GM21717 (cell line): ENCODE data around the gene C5orf24.
"Not testable (repeated sequence)": the region's sequence is repeated elsewhere in the genome, so short reads cannot be mapped to it uniquely, and the experiment has no call there.

Experiments used
- ATAC-seq: cut with Tn5 transposase; IDR thresholded peaks from one replicate; pipeline ENCODE4 v1.9.1; 2021; ENCODE audit warnings: mild to moderate bottlenecking, moderate library complexity; ENCODE audit not compliant: unreplicated experiment

The C5orf24 gene

DNA sequence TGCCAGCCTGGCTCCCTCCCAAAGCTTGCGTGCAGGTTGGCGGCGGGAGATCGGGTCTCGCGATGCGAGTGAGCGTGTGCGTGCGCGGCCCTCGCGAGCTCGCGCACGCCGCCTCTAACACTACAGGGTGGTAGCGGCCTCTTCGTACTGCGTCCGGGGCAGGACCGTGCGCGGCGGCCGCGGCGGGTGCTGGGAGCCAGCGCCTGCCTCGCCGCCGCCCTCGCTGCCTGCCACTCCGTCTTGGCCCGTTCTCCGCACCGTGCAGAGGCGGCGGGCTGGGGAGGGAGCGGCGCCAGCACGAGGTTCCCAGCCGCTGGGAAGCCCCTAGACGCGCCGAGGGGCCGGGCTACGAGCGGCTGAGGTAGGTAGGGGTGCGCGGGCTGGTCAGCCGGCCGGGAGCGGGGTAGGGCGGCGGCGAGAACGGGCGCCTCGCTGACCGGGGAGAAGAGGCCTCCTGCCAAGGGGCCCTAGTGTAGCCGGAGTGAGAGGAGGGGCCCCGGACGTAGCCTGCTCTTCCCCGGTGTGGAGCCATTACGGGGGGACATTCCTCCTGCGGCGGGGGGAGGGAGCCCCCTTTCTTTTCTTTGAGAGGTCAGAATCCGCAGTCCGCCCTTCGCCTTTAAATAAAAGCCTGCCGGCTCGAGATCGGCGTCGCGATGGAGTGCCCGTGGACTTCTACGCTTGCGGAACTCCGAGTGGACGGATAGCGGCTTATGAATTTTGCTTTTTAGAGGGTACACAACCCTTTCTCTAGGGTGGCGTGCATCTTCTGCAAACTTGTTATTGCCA, at the start of gene C5orf24:
C5orf24 (plus strand) TSS at position 117 of the 789 bp plus-strand sequence. CDS start 8,933 bp downstream, outside the sequence.
- peak; percentile 94 for ATAC-seq

- peak; percentile 47 for ATAC-seq
These were observed 47.3 kb upstream of the C5orf24 start for GRCh38 chr5:134798468-134798867.

GRCh38 chr5:134803821-134804220, 41.9 kb upstream of the C5orf24 start:
- no peak for ATAC-seq

- no peak for ATAC-seq
These were observed 32.4 kb upstream of the C5orf24 start for GRCh38 chr5:134813407-134813806.

GRCh38 chr5:134813827-134814226, 31.9 kb upstream of the C5orf24 start:
- no peak for ATAC-seq

DNA sequence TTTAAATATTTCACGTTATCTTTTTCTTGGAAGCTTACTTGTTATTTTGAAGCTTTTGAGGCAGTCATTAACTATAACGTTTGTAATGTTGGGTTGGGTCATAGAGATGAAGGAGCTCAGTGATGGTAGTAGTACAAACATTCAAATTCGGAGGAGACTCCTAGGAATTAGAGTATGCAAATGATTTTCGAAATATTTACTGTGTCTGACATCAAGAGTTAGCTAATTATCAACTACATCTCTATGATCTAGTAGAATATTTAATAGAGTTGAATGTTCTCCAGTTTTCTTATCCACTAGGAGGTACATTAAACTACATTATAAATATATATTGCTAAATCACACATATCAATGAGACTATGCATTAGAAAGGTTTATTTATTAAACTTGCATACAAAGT, 28.8 kb upstream of the C5orf24 start:
- no peak for ATAC-seq

- ATAC-seq: no peak
These were observed 27.0 kb upstream of the C5orf24 start for GRCh38 chr5:134818776-134819175.

- ATAC-seq: no peak
These were observed 26.3 kb upstream of the C5orf24 start for GRCh38 chr5:134819407-134819963.

- ATAC-seq: no peak
These were observed 23.9 kb upstream of the C5orf24 start for GRCh38 chr5:134821841-134822240.

DNA sequence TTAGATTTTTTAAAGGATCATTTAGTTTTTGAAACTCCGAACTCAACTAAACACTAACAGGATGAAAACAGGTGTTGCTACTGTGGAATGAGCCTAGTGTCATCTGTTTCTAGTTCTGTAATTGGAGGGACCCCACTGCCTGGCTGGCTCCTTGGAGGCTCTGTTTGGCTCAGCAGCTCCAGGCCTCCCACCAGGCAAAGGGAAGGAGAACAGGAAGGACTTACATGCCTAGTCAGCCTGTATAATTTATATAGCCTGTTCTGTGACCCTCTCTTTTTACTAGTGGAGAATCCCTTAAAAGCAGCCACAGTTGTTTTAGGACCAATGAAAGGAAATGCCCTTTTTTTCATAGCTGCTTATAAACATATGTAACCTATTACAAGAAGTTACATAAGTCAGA, 21.1 kb upstream of the C5orf24 start:
- no peak for ATAC-seq

- ATAC-seq: no peak
These were observed 20.6 kb upstream of the C5orf24 start for GRCh38 chr5:134825212-134825611.

- ATAC-seq: no peak
These were observed 12.3 kb upstream of the C5orf24 start for GRCh38 chr5:134833340-134834032.

DNA sequence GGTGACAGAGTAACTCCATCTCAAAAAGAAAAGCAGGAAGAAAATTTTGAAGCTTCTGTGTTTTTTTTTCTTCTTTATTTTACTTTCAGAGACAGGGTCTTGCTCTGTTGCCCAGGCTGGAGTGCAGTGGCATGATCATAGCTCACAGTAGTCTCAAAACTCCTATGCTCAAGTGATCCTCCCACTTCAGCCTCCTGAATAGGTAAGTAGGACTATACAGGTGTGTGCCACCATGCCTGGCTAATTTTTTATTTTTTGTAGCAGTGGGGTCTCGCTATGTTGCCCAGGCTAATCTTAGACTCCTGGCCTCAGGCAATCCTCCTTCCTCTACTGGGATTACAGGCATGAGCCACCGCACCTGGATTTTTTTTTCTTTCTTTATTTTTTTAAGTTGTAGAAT, 10.1 kb upstream of the C5orf24 start:
- no peak for ATAC-seq

GRCh38 chr5:134837530-134838181, 8.1 kb upstream of the C5orf24 start:
- no peak for ATAC-seq

DNA sequence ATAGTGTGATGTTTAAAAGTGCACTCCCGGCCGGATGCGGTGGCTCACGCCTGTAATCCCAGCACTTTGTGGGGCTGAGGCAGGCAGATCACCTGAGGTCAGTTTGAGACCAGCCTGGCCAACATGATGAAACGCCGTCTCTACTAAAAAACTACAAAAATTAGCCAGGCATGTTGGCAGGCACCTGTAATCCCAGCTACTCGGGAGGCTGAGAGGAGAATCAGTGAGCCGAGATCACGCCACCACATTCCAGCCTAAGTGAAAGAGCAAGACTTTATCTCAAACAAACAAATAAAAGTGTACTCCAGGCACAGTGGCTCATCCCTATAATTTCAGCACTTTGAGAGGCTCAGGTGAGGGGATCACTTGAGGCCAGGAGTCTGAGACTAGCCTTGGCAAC, 7.4 kb upstream of the C5orf24 start:
- not testable (repeated sequence) for ATAC-seq

- no peak for ATAC-seq
These were observed 5.0 kb upstream of the C5orf24 start for GRCh38 chr5:134840811-134841210.

DNA sequence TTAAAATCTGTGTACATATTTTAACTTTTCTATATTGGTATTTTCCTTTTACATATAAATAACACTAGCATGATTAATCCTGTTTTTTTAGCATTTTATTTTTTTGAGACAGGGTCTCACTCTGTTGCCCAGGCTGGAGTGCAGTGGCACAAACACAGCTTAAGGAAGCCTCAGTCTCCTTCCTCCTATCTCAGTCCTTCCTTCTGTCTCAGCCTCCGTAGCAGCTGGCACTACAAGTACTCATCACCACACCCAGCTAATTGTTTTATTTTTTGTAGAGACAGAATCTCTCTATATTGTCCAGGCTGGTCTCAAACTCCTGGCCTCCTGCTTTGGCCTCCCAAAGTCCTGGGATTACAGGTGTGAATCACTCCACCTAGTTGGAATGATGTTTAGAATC, 1.5 kb upstream of the C5orf24 start:
- no peak for ATAC-seq

- no peak for ATAC-seq
These were observed 375 bp upstream of the C5orf24 start for GRCh38 chr5:134845335-134845851.

GRCh38 chr5:134846641-134846960, 833 bp downstream of the C5orf24 start:
- no peak for ATAC-seq

DNA sequence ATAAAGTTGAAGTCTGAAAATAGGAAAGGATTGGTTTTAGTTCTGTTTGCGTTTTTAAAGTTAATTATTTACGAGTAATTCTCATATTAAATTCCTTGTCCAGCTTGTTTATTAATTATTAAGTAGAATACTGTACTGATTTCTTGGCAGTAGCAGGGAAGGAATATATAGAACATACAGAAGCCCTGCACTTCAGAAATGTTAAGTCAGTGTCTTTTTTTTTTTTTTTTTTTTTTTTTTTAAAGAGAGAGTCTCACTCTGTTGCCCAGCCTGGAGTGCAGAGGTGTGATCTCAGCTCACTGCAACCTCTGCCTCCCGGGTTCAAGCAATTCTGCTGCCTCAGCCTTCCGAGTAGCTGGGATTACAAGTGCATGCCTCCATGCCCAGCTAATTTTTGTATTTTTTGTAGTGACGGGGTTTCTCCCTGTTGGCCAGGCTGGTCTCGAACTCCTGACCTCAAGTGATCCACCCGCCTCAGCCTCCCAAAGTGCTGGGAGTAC, 3.7 kb downstream of the C5orf24 start:
- not testable (repeated sequence) for ATAC-seq

GRCh38 chr5:134851307-134851923, 5.6 kb downstream of the C5orf24 start:
- no peak for ATAC-seq
